KMS-11 (cell line): Measurements from ENCODE around the gene FBH1.

Source experiments
- H2AFZ ChIP-seq: fragments of 200-600 bp; sonication (generic); 2 replicates; pipeline ENCODE4 v1.6.1; 2016; ENCODE audit warnings: antibody characterized with exemption, mixed run types, low read depth
- H3K27ac ChIP-seq: fragments of 200-600 bp; sonication (generic); 2 replicates; pipeline ENCODE4 v1.6.1; 2016; ENCODE audit warnings: mild to moderate bottlenecking, mixed run types
- H3K27me3 ChIP-seq: fragments of 200-600 bp; sonication (generic); 2 replicates; pipeline ENCODE4 v1.6.1; 2017; ENCODE audit warnings: mild to moderate bottlenecking, low read depth, mixed run types, moderate library complexity; ENCODE audit not compliant: insufficient read depth
- H3K36me3 ChIP-seq: fragments of 200-600 bp; sonication (generic); 2 replicates; pipeline ENCODE4 v1.6.1; 2017; ENCODE audit warnings: mild to moderate bottlenecking, mixed run types; ENCODE audit not compliant: insufficient read depth
- H3K4me1 ChIP-seq: fragments of 200-600 bp; sonication (generic); 2 replicates; pipeline ENCODE4 v1.6.1; 2016; ENCODE audit warnings: mild to moderate bottlenecking, low read depth, mixed run types; ENCODE audit not compliant: poor library complexity, severe bottlenecking
- H3K4me2 ChIP-seq: fragments of 200-600 bp; sonication (generic); 2 replicates; pipeline ENCODE4 v1.7.0; 2016; ENCODE audit warnings: mild to moderate bottlenecking, mixed run types
- H3K4me3 ChIP-seq: fragments of 200-600 bp; sonication (generic); IDR thresholded peaks from 2 replicates; pipeline ENCODE4 v1.6.1; 2017; ENCODE audit warnings: low read depth, low read length, mixed read lengths; ENCODE audit not compliant: insufficient read depth
- H3K79me2 ChIP-seq: fragments of 200-600 bp; sonication (generic); 2 replicates; pipeline ENCODE4 v1.6.1; 2016; ENCODE audit warnings: low read depth, mixed run types; ENCODE audit not compliant: insufficient read depth
- H3K9ac ChIP-seq: fragments of 200-600 bp; sonication (generic); 2 replicates; pipeline ENCODE4 v1.6.1; 2016; ENCODE audit warnings: mild to moderate bottlenecking, mixed run types
- H4K20me1 ChIP-seq: fragments of 200-600 bp; sonication (generic); 2 replicates; pipeline ENCODE4 v1.6.1; 2016; ENCODE audit warnings: mild to moderate bottlenecking, mixed run types; ENCODE audit not compliant: insufficient read depth
- CTCF ChIP-seq: fragments of 200-600 bp; sonication (generic); conservative IDR thresholded peaks from 2 replicates; pipeline ENCODE4 v1.6.1; 2017; ENCODE audit warnings: low read depth, mild to moderate bottlenecking, antibody characterized with exemption, low read length, moderate library complexity, mixed read lengths

Gene FBH1

GRCh38 chr10:5963071-5963470 is 73.0 kb downstream of the FBH1 start:
- no peaks in the 10 kb centered on the region; the same call in 1 of the 2 replicates for H3K79me2 ChIP-seq
- no peak overlapping the region for H3K9ac ChIP-seq
- no peaks in the 10 kb centered on the region; the same call in 1 of the 2 replicates for H3K36me3 ChIP-seq
- no peaks in the 10 kb centered on the region for H3K27me3 ChIP-seq
- H4K20me1 ChIP-seq: no peaks in the 10 kb centered on the region
- H3K4me2 ChIP-seq: no peak overlapping the region
- no peak overlapping the region for H3K4me3 ChIP-seq
- H3K4me1 ChIP-seq: peaks cover 12% of the 10 kb centered on the region
- TF ChIP-seq CTCF: no peak
- no peak overlapping the region for H3K27ac ChIP-seq
- no peak overlapping the region for H2AFZ ChIP-seq

GRCh38 chr10:5963591-5963990 is 73.5 kb downstream of the FBH1 start:
- no peaks in the 10 kb centered on the region for H4K20me1 ChIP-seq
- peaks cover 12% of the 10 kb centered on the region for H3K4me1 ChIP-seq
- no peak overlapping the region for H3K4me3 ChIP-seq
- H3K4me2 ChIP-seq: no peak overlapping the region
- no peak overlapping the region for H2AFZ ChIP-seq
- TF ChIP-seq CTCF: no peak
- no peaks in the 10 kb centered on the region for H3K27me3 ChIP-seq
- no peak overlapping the region for H3K9ac ChIP-seq
- no peak overlapping the region for H3K27ac ChIP-seq
- H3K79me2 ChIP-seq: peaks cover 2% of the 10 kb centered on the region; the same call in 1 of the 2 replicates
- no peaks in the 10 kb centered on the region; the same call in 1 of the 2 replicates for H3K36me3 ChIP-seq

- Histone ChIP-seq H3K4me3 (no peak overlapping the region), H2AFZ (no peak overlapping the region), H3K9ac (no peak overlapping the region), H3K27ac (no peak overlapping the region), H3K4me1 (peaks cover 12% of the 10 kb centered on the region), H3K36me3 (no peaks in the 10 kb centered on the region; the same call in 1 of the 2 replicates), H3K27me3 (no peaks in the 10 kb centered on the region), H3K79me2 (peaks cover 10% of the 10 kb centered on the region; the same call in 1 of the 2 replicates), H4K20me1 (no peaks in the 10 kb centered on the region), H3K4me2 (no peak overlapping the region)
- no peak for TF ChIP-seq CTCF
Observed at GRCh38 chr10:5964736-5965135, 74.7 kb downstream of the FBH1 start.

- peaks cover 15% of the 10 kb centered on the region; the same call in 1 of the 2 replicates for H3K79me2 ChIP-seq
- H3K4me2 ChIP-seq: no peak overlapping the region
- H3K27ac ChIP-seq: no peak overlapping the region
- no peaks in the 10 kb centered on the region for H3K27me3 ChIP-seq
- H4K20me1 ChIP-seq: no peaks in the 10 kb centered on the region
- H3K4me1 ChIP-seq: peaks cover 12% of the 10 kb centered on the region
- H2AFZ ChIP-seq: no peak overlapping the region
- no peaks in the 10 kb centered on the region for H3K36me3 ChIP-seq
- TF ChIP-seq CTCF: no peak
- no peak overlapping the region for H3K4me3 ChIP-seq
- H3K9ac ChIP-seq: no peak overlapping the region
Observed at GRCh38 chr10:5965266-5965665, 75.2 kb downstream of the FBH1 start.
